HG02571 (cell line): ENCODE results near the gene TNFAIP6.
A peak's percentile ranks its signal among the peaks of the same experiment; 100 is the strongest.

Source experiments
- ATAC-seq: cut with Tn5 transposase; IDR thresholded peaks from one replicate; pipeline ENCODE4 v1.9.1; 2021; ENCODE audit warnings: mild to moderate bottlenecking, moderate library complexity; ENCODE audit not compliant: unreplicated experiment

The TNFAIP6 gene

DNA sequence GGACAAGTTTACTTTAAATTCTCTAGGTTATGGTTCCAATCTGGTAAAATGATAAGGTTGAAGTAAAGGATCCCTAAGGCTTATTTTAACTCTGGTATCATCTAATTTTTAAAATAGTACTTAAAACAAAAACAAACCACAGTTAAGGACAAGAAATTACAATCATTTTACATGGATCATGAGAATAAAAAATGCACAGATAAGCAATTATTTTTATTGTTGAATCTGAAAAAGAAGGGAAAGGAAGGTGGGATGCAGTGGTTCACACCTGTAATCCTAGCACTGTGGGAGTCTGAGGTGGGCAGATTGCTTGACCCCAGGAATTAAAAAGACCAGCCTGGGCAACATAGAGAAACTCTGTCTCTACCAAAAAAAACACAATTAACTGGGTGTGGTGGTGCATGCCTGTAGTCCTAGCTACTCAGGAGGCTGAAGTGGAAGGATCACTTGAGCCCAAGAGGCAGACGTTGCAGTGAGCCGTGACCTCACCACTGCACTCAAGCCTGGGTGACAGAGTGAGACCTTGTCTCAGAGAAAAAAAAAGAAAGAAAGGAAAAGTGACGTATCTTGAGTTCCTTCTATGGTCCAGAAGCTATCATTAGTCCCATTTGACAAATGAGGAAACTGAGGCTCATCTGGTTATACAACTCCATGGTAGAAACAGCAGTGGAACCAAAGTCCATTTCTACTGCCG is 2.5 kb downstream of the TNFAIP6 start:
- no peak for ATAC-seq

DNA sequence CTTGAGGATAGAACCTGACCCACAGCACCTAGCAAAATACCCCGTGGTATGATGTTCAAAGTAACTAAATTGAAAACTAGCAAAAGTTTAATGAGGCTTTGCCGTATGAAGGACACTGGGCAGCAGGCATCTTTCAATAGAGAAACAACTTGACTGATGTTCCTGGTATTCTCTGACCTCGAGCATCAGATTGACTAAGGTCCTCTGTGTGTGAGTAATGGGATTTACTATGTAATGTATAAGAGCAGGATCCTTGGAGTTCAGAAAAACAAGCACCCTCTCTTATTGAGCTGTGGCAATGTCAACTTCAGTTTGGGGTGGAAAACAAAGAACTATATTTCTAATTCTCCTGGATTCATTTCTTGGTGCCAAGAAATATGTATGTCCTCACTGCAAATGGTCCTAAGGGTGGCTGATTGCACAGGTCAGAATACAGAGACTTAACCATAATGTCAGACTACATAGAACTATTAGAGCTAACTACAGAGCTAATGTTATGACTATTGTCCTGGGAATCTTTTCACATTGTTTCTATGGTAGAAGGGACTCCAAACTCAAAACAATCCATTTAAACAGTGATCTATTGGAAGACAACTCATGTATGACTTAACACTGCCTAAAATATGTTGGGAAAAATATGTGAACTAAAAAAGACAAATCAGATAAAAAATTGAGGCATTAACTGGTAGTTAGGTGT is 4.4 kb downstream of the TNFAIP6 start:
- no peak for ATAC-seq

DNA sequence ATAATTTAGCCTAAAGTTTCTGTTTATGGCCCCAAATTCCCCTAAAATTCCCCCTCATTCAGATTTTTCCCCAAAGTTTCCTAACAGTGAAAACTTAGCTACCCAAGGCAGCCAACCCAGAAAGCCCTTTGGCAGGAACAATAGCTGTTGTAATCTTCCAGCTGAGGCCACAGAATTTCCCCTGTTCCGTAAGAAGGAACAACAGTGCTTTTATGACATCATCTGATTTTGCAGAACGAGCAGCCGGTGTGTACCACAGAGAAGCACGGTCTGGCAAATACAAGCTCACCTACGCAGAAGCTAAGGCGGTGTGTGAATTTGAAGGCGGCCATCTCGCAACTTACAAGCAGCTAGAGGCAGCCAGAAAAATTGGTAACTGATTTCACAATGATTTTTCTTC is 6.3 kb downstream of the TNFAIP6 start:
- ATAC-seq: peak; percentile 92

DNA sequence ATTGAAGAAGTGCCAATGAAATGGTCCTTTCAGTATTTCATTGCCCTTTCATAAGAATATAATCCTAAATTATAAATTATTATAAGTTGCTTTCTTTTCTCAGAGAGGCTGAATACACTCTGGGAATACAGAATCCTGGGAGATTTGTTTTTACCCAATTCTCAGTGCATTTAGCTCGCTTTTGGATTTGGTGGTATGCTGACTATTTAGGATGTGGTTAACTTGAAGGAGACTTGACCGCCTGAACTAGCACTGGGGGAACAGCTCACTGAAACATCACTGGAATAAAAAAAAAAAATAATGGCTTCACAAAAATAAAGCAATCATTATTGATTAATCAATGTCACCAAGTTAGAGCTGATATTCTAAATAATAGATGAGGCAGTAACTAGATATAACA is 10.2 kb downstream of the TNFAIP6 start:
- ATAC-seq: no peak

DNA sequence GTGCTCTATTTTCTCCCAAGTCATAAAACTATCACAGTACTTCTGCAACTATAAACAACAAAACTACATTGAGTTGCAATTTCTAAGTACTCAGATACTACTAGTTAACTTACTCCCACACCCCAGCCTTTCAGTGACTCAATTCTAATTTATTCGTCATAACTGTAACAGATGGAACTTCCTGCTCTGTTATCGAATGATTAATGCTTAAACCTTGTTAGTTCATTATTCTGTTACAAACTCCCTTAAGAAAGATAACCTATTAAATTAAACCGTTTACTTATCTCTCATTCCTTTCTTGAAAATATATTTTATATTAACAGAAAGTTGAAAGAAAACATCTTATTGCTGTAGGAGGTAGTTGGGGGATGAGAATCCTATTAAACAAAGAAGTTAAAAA is 17.0 kb downstream of the TNFAIP6 start:
- ATAC-seq: peak; percentile 90

DNA sequence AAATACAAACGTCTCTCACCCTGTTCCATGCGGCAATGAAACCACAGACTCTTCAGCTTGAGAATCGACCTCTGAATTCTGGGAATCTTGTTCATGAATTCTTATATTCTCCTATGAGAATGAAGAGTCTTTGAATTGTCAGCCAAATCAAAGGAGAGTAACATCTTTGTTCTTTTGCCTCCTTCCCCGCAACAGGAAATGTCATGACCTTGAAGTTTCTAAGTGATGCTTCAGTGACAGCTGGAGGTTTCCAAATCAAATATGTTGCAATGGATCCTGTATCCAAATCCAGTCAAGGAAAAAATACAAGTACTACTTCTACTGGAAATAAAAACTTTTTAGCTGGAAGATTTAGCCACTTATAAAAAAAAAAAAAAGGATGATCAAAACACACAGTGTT is 21.8 kb downstream of the TNFAIP6 start:
- no peak for ATAC-seq

DNA sequence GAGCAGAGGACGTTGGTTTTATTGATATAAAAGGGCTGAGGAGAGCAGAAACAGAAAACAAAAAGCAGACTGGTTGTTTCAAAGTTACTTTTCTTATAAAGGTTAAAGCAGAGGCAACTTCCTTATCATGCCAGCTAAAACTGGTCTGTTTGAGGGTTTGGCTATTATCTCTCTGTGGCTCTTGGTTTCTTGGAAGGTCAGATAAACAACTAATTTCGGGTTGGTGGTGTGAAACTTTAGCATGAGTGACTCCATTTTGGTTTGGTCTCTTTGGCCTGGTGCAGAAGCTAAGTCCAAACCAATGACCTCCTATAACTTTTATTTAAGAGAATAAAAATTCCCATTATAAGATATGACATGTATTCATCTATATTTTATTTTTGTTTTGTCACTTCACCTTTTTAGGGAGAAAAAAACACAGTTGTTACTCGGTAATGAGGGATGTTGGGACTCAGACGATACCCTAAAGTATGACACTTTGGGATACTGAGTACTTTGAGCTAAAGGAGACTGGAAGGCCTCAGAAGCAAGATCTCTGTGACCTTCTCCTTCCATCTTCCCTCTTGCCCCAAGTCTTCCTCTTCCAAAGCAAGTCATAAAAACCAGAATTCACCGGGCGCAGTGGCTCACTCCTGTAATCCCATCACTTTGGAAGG is 23.3 kb downstream of the TNFAIP6 start:
- ATAC-seq: no peak

DNA sequence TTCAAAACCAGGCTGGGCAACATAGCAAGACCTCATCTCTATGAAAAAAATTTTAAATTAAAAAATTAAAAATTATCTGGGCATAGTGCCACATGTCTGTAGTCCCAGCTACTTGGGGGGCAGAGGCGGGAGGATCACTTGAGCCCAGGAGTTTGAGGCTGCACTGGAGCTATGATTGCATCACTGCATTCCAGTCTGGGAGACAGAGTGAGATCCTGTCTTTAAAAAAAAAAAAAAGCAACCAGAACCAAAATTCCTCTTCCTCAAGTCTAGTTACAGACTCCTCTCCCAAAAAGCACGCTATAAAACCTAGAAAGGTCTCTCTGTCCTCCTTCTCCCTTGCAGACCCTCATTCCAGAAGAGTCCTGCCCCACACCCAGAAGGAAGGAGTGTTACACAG is 23.9 kb downstream of the TNFAIP6 start:
- no peak for ATAC-seq

DNA sequence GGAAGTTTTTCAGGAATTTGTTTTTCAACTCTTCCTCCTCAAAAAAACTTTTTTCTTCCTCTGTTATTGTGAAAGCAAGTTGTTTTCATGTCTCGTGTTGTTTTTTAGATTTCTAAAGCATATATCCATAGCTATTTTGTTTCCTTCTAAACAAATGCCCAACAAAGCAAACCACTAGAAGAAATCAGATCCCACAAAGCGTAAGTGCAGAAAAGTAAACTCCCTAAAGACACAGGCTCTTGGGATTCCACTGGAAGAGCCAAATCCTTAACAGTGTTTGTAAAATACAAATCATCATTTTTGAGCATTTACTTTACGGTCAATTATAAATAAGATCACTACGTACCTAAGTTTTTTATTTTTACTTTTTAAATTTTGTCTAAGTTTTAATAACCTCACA is 30.6 kb downstream of the TNFAIP6 start:
- no peak for ATAC-seq

DNA sequence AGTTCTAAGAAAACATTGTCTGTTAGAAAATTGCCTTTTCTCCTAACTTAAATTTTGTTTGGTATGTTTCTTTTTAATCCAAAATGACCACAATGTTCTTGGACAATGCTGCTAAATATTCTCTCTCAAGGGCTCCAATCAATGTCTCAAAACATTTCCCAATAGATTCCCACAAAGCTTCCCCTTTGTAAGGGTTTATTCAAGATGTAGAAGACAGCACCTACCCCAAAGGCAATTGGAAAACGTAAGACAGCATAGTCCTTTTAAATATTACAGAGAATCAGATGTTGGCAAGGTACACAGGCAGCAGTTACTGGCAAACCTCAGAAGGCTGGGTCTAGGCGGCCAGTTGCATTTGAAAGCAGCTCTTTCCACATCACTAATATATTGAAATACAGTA is 34.0 kb downstream of the TNFAIP6 start:
- no peak for ATAC-seq

DNA sequence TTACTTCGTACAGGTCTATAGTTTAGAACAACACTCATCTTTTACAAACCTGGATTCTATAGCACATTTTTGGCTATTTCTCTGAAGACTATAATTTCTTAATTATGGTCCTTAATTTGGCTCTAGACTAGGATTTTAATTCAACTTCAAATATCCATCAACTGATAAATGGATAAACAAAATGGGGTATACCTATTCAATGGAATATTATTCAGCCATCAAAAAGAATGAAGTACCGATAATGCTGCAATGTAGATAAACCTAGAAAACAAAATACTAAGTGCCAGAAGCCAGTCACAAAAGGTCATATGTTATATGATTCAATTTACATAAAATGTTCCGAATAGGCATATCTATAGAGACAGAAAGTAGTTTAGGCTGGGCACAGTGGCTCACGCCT is 37.1 kb downstream of the TNFAIP6 start:
- ATAC-seq: no peak

DNA sequence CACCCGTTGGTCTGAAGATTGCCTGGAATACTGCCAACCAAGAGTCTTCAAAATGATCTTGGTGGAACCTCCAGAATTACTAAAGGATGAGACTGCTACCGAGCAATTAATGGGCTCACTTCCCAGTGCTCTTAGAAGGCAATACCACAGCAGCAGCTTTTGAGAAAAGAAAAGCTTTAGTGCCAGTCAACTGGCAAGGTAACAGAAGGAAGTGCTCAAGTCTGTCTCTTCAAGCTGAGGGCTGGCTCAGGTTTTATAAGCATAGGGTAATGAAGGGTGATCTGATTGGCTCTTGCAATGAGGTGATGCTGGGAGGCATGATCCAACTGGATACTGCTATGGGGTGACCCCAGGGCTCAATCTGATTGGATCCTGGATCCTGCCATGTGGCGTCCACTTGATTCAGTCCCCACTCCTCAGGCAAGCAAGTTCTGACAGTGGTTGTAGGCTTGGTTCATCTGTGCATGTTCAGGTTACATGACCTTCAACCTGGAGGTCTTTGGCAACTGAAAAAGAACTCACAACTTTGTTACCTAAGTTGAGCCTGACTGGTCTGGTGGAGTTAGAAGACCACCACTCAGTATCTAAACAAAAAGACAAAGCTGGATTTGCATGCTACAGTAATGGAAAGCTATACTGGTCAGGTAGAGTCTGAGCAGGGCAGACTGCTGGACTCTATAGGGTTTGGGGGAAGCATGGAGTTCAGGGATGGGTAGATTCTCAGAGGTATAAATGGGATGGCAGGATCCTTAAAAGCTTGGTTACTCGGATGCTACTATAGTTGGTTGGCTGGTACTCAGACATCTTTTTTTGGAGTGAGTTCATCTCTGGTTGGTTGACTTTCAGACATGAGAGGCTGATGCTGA is 38.4 kb downstream of the TNFAIP6 start:
- ATAC-seq: no peak

DNA sequence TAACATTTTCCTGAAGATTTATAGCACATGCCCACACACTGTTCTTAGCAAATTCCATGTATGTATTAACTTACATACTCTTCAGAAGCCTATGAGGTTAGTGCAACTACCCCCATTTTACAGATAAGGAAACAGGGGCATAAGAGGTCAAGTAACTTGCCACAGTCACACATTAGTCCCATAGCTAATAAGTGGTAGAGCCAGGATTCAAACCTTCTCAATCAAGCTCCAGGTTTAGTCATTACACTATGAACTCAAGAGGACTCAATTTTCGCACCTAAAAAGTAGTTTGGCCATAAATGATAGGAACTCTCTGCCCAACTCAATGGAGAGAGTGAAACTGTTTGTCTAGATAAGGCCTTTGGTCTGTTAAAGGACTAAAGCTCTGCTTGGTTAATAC is 42.6 kb downstream of the TNFAIP6 start:
- no peak for ATAC-seq

DNA sequence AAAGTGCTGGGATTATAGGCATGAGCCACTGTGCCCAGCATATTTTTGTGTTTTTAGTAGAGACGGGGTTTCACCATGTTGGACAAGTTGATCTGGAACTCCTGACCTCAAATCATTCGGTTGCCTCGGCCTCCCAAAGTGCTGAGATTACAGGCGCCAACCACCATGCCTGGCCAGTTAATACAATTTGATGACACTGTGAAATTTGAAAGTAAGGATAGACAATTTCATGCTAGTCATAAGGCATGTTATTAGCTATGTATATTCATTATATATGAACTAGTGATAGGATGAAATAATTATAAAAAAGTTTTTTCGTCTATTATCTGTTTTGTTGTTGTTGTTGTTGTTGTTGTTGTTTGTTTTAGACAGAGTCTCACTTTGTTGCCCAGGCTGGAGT is 43.8 kb downstream of the TNFAIP6 start:
- ATAC-seq: no peak

DNA sequence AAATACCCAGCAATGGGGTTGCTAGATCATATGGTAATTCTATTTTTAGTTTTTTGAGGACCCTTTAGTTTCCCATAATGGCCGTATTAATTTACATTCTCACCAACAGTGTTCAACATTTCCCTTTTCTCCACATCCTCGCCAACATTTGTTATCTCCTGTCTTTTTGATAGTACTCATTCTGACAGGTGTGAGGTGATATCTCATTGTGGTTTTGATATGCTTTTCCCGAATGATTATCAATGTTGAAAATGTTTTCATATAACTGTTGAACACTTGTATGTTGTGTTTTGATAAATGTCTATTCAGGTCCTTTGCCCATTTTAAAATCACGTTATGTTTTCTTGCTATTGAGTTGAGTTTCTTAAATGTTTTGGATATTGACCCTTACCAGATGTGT is 46.5 kb downstream of the TNFAIP6 start:
- ATAC-seq: no peak

DNA sequence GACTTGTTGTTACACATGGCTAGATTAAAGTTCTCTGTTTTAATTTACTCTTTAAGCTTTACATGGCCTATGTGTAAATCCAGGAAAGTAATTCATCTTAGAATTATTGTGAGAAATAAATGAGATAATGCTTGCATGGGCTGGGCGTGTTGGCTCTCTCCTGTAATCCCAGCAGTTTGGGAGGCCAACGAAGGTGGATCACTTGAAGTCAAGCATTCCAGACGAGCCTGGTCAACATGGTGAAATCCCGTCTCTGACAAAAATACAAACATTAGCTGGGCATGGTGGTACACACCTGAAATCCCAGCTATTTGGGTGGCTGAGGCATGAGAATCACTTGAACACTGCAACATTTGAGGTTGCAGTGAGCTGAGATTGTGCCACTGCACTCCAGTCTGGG is 48.0 kb downstream of the TNFAIP6 start:
- ATAC-seq: no peak

DNA sequence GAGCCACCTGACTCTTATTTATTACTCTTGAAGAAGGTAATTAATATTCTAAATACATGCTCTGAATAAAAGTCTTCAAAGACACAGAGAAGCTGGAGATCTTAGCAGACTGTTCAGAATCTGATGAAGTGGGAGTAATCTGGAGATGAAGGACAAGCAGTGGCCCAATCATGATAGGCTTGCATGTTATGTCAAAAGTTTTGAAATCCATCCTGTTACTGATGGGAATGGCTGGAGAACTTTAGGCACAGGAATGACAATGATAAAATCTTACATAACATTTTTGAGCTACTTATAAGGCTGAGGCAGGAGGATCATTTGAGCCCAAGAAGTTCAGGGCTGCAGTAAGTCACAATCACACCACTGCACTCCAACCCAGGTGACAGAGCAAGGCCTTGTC is 49.9 kb downstream of the TNFAIP6 start:
- no peak for ATAC-seq

DNA sequence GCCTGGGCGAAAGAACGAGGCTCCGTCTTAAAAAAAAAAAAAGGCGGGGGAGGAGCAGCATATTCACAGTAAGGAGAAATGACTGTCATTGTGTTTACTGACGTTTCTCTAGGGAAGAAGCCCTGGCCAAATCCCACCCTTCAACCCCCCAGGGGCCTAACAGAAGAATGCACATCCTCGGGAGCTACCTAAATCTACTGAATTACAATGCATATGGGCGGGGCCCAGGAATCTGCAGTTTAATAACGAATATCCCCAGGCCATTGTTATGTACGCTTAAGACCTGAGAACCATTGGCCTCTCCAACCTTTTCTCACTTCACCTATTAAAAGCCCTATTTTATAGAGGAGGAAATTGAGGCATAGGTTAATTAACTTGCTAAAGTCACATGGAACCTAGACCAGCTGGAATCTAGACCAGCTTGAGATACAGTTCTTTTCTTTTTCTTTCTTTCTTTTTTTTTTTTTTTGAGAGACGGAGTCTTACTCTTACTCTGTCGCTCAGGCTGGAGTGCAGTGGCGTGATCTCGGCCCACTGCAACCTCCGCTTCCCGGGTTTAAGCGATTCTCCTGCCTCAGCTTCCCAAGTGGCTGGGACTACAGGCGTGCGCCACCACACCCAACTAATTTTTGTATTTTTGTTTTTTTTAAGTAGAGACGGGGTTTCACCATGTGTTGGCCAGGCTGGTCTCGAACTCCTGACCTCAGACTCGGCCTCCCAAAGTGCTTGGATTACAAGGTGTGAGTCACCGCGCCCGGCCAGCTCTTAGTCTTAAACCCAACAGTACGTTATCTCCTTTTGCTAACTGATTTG is 51.6 kb downstream of the TNFAIP6 start:
- ATAC-seq: no peak

DNA sequence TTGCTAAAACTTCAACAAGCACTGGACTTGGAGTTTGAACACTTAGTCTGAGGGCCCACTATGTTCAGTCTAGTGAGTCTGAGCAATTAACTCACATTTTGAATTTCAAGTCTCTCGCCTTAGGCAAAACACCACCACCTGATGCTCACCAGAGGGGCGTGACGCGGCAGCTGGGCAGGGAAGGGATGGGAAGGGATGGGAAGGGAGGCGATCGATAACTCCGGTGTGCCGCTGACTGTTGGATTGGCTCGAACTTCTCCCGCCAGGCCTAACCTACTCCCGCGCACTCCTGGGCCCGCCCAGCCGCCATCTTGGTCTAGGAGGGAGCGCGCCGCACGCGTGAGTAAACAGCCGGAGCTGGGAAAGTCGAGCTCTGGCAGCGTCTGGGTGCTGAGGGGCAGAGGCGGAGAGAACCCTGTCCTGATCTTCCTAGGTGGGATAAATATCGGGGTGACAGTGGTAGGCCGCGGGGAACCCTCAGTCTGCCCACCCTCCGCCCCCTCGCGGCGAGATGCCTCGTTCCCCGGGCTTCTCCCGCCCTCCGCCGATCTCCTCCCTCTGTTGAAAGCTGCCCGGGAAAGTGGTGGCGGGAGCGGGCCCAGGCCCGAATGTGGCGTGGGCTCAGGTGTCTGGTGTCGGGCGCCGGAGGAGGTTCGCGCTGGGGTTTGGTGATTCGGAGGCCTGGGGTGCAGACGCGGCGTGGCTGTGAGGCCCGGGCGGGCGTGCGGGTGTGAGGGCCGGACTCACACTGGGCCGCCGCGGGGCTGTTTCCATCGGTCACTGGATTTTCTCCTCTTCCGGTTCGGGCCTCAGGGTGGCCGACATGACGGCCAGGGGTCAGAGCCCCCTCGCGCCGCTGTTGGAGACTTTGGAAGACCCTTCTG is 52.5 kb downstream of the TNFAIP6 start, which contains the start of gene RIF1:
TSS of gene RIF1 (plus strand) at position 302 of the 884 bp plus-strand sequence. CDS start at position 824, 522 bp downstream.
- peak; percentile 94 for ATAC-seq
